HEK293T (cell line): Measurements from ENCODE around the gene CD209.

Experiments
- CTCF ChIA-PET: fragments of 350-600 bp; formaldehyde crosslinking; extraction: SDS; loops from one replicate; lab custom pipeline; 2021; ENCODE audit warnings: antibody characterized with exemption, inconsistent platforms; lab: Yijun Ruan, JAX
- POLR2A ChIA-PET: fragments of 350-600 bp; formaldehyde crosslinking; extraction: SDS; loops from one replicate; lab custom pipeline; 2020; ENCODE audit warnings: antibody characterized with exemption, inconsistent platforms; lab: Yijun Ruan, JAX
- DNase-seq: peaks from one replicate; pipeline ENCODE4 v3.0.0; 2012; ENCODE audit warnings: mixed read lengths; ENCODE audit errors: extremely low spot score
- ARNT ChIP-seq: fragments of 450-650 bp; IDR thresholded peaks from 2 replicates; pipeline ENCODE4 v1.6.1; 2017; ENCODE audit warnings: mild to moderate bottlenecking
- BHLHE40 ChIP-seq: fragments of 450-650 bp; IDR thresholded peaks from 2 replicates; pipeline ENCODE4 v1.6.1; 2016; ENCODE audit warnings: mild to moderate bottlenecking, moderate library complexity, borderline replicate concordance
- CTBP1 ChIP-seq: fragments of 450-650 bp; IDR thresholded peaks from 2 replicates; pipeline ENCODE4 v1.6.1; 2016; ENCODE audit warnings: borderline replicate concordance
- ELF4 ChIP-seq: fragments of 450-650 bp; IDR thresholded peaks from 2 replicates; pipeline ENCODE4 v1.6.1; 2017; ENCODE audit warnings: antibody characterized with exemption
- FOXA1 ChIP-seq: fragments of 450-650 bp; IDR thresholded peaks from 2 replicates; pipeline ENCODE4 v1.6.1; 2016; ENCODE audit warnings: mild to moderate bottlenecking
- FOXK2 ChIP-seq: fragments of 450-650 bp; IDR thresholded peaks from 2 replicates; pipeline ENCODE4 v1.6.1; 2016; ENCODE audit warnings: mild to moderate bottlenecking
- FOXM1 ChIP-seq: fragments of 450-650 bp; IDR thresholded peaks from 2 replicates; pipeline ENCODE4 v1.6.1; 2017; ENCODE audit warnings: mild to moderate bottlenecking, borderline replicate concordance
- HDGF ChIP-seq: fragments of 450-650 bp; IDR thresholded peaks from 2 replicates; pipeline ENCODE4 v1.6.1; 2017; ENCODE audit warnings: antibody characterized with exemption, borderline replicate concordance
- L3MBTL2 ChIP-seq: fragments of 450-650 bp; conservative IDR thresholded peaks from 2 replicates; pipeline ENCODE4 v1.6.1; 2016; ENCODE audit warnings: mild to moderate bottlenecking
- LEF1 ChIP-seq: fragments of 450-650 bp; IDR thresholded peaks from 2 replicates; pipeline ENCODE4 v1.6.1; 2017; ENCODE audit warnings: mild to moderate bottlenecking, borderline replicate concordance
- NFRKB ChIP-seq: fragments of 450-650 bp; IDR thresholded peaks from 2 replicates; pipeline ENCODE4 v1.6.1; 2016; ENCODE audit warnings: mild to moderate bottlenecking, moderate library complexity
- SUZ12 ChIP-seq: fragments of 450-650 bp; IDR thresholded peaks from 2 replicates; pipeline ENCODE4 v1.6.1; 2016; ENCODE audit warnings: mild to moderate bottlenecking
- TARDBP ChIP-seq: fragments of 450-650 bp; IDR thresholded peaks from 2 replicates; pipeline ENCODE4 v1.6.1; 2016
- ZNF384 ChIP-seq: fragments of 450-650 bp; IDR thresholded peaks from 2 replicates; pipeline ENCODE4 v1.6.1; 2016
- TF ChIP-seq, protein P1 (sequence below): fragments of 450-650 bp; IDR thresholded peaks from 2 replicates; pipeline ENCODE4 v1.6.1; 2016

CD209 gene

DNA sequence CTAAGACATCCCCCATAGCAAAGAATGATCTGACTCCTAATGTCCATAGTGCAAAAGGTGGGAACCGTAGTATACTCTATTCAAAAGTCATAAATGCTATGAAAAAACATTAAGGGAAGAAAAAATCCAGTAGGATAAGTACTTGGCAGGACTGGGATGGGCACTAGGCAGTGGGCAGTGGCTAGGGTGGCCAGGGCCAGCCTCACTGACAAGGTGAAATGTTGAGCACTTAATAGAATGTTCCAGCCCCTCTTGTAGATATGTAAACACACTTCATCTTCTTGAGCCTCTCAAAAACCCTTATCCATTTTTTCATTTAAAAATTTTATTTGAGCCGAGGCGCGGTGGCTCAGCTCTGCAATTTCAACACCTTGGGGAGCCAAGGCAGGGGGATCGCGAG lies 14.0 kb downstream of the CD209 start:
- CTCF ChIA-PET: no interaction called here
- TF ChIP-seq ZNF384 (no peak), HDGF (no peak), TARDBP (no peak), BHLHE40 (no peak), ELF4 (no peak), ARNT (no peak), FOXK2 (no peak), LEF1 (no peak), FOXM1 (no peak), L3MBTL2 (no peak), CTBP1 (no peak), SUZ12 (no peak)
- POLR2A ChIA-PET: no interaction called here
- DNase-seq: no peak

GRCh38 chr19:7732045-7732444 lies 15.3 kb downstream of the CD209 start, which contains the start of gene CLEC4G:
CLEC4G (minus strand) TSS chr19:7732110; CDS start chr19:7732102, 8 bp downstream.
- DNase-seq: no peak
- TF ChIP-seq TARDBP: no peak
- TF ChIP-seq, protein P1, sequence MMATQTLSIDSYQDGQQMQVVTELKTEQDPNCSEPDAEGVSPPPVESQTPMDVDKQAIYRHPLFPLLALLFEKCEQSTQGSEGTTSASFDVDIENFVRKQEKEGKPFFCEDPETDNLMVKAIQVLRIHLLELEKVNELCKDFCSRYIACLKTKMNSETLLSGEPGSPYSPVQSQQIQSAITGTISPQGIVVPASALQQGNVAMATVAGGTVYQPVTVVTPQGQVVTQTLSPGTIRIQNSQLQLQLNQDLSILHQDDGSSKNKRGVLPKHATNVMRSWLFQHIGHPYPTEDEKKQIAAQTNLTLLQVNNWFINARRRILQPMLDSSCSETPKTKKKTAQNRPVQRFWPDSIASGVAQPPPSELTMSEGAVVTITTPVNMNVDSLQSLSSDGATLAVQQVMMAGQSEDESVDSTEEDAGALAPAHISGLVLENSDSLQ: no peak
- no peak for TF ChIP-seq FOXA1
- no peak for TF ChIP-seq CTBP1
- TF ChIP-seq BHLHE40: no peak
- no peak for TF ChIP-seq ELF4
- no peak for TF ChIP-seq LEF1
- TF ChIP-seq NFRKB: no peak
- no peak for TF ChIP-seq FOXK2
- no peak for TF ChIP-seq SUZ12
- no peak for TF ChIP-seq ARNT
- TF ChIP-seq ZNF384: no peak
- no peak for TF ChIP-seq HDGF
- TF ChIP-seq FOXM1: no peak
- TF ChIP-seq L3MBTL2: no peak
- CTCF ChIA-PET: no interaction called here
- POLR2A ChIA-PET: no interaction called here

DNA sequence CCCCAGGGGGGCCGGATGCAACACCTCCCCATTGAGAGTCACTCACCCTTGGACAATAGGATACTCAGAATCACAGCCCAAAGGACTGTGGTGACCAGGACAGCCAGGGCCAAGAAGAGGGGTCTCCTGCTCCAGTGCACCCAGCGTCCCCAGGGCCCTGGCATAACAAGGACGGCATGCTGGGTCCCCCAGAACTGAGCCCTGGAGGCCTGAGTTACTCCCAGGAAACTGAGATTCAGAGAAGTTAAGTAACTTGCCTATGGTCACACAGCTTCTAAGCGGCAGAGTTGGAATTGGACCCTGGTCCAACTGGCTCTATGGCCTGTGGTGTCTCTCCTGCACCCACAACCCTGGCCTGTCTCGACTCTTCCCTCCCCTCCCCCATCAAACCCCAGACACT lies 15.7 kb downstream of the CD209 start:
- ChIA-PET CTCF (no interaction called here), POLR2A (no interaction called here)
- no peak for DNase-seq
- TF ChIP-seq SUZ12 (no peak), NFRKB (no peak), ARNT (no peak), LEF1 (no peak), FOXA1 (no peak), FOXK2 (no peak), CTBP1 (no peak), ELF4 (no peak), L3MBTL2 (no peak), ZNF384 (no peak), HDGF (no peak)
- TF ChIP-seq, protein P1: no peak

DNA sequence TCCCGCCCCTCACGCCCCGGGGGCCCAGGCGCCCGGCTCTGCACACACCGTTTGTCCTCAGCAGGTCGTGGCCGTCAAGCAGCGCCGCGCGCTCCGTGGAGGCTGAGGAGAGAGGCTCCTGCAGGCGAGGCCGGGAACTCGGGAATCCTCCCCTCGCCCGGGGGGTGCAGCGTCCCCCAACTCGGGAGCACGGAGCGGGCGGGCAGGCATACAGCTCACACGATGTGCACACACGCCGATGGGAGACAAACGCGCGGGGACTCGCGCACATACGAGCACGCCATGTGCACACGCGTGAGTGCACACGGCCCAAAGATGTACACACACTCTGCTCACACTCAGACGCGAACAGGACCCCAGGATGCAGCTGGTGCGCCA lies 16.1 kb downstream of the CD209 start:
- POLR2A ChIA-PET: no interaction called here
- CTCF ChIA-PET: no interaction called here
- no peak for DNase-seq
- TF ChIP-seq BHLHE40 (no peak), ZNF384 (no peak), FOXM1 (no peak), L3MBTL2 (no peak), SUZ12 (no peak), TARDBP (no peak), NFRKB (no peak), FOXK2 (no peak)
- TF ChIP-seq, protein P1: no peak

GRCh38 chr19:7730286-7731217 lies 16.8 kb downstream of the CD209 start:
- POLR2A ChIA-PET: no interaction called here
- no peak for DNase-seq
- CTCF ChIA-PET: no interaction called here
- TF ChIP-seq SUZ12 (no peak), ELF4 (no peak), FOXA1 (no peak), L3MBTL2 (no peak), FOXM1 (no peak), HDGF (no peak), CTBP1 (no peak)

GRCh38 chr19:7729831-7730285 lies 17.5 kb downstream of the CD209 start:
- no peak for DNase-seq
- TF ChIP-seq ZNF384 (no peak), NFRKB (no peak), HDGF (no peak)
- ChIA-PET CTCF (no interaction called here), POLR2A (no interaction called here)
